NCI-H2081 (cell line): ENCODE measurements around the gene WDR7.

Source experiments
- DNase-seq, 2 experiments: peaks; one replicate each; lab custom pipeline; 2025; lab: John Stamatoyannopoulos, UW

The WDR7 gene

GRCh38 chr18:56804395-56804794 is 153.2 kb downstream of the WDR7 start:
- DNase-seq = no peak

GRCh38 chr18:56807901-56808300 is 156.7 kb downstream of the WDR7 start:
- no peak for DNase-seq

DNA sequence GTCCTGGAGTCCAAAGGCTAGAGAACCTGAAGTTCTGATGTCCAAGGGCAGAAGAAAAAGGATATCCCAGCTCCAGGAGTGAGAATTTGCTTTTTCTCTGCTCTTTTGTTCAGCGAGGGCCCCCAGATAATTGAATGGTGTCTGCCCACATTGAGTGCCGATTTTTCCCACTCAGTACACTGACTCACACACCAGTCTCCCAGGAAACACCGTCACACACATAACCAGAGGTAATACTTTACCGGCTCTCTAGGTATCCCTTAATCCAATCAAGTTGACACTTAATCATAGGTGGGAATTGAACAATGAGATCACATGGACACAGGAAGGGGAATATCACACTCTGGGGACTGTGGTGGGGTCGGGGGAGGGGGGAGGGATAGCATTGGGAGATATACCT is 161.5 kb downstream of the WDR7 start:
- no peak for DNase-seq

GRCh38 chr18:56815926-56816325 is 164.8 kb downstream of the WDR7 start:
- no peak for DNase-seq

DNA sequence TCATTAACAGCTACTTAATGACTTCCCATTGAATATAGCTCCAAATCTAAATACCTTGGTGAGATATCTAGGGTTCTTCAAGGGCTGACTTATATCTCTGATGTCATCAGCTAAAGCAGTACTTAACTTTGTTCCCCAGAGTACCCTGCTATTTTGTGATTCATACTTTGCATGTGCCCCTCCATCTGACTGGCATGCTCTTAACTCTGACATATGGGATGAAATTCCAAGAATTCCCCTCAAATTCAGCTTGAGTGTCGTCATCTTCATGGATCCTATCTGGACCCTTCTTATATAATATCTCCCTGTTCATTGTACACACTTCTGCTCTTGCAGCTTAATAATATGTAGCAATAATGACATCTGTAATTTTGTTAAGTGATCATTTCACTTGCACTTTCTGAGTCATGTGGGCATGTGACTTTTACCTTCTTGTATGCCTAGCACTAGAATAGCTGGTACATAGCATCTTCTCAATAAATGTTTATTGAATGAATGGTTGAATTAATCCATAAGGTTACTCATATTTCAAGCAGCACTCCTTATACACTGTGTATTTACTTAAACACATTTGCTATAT is 172.9 kb downstream of the WDR7 start:
- DNase-seq = no peak

- DNase-seq = no peak
Observed at GRCh38 chr18:56825321-56825720, 174.2 kb downstream of the WDR7 start.

DNA sequence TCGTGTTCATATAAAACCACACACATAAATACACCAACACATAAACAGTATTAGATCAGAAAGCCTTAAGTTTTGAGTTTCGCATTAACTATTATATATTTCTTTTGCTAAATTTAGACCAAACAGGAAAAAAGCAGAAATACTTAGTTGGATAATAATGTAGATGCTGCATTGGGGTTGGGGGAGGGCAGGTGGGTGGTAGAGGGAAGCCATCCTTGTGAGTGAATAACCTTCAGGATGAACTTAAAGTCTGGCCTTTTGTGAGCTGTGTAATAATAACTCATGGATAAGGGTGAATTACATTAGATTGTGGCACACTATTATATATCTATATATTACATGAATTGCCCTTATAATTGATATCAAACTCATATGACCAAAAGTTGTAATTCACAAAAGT is 174.7 kb downstream of the WDR7 start:
- no peak for DNase-seq

DNA sequence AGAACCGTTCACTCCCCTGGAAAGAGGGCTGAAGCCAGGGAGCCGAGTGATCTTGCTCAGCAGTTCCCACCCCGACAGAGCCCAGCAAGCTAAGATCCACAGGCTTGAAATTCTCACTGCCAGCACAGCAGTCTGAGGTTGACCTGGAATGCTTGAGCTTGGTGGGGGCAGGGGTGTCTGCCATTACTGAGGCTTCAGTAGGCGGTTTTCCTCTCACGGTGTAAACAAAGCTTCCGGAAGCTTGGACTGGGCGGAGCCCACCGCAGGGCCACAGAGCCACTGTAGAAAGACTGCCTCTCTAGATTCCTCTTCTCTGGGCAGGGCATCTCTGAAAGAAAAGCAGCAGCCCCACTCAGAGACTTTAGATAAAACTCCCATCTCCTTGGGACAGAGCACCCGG is 180.8 kb downstream of the WDR7 start:
- no peak for DNase-seq

DNA sequence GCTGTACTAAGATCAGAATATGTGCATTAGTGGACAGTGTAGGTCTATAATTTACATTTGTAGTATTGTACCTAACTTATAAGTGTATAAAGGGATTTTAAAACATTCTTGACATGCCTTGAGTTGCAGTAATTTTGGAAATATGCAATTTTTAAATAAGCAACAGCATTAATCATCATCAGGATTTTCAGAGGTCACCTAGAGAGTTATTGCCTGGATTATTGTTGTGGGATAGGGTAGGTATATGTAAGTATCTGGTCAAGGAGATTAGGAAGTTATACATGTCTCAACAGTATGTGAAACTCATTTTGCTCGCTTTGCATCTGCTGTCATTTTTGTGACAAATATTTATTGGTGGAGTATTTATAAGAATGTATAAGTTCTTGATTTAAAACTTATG is 184.2 kb downstream of the WDR7 start:
- no peak for DNase-seq

GRCh38 chr18:56836173-56836572 is 185.0 kb downstream of the WDR7 start:
- no peak for DNase-seq

DNA sequence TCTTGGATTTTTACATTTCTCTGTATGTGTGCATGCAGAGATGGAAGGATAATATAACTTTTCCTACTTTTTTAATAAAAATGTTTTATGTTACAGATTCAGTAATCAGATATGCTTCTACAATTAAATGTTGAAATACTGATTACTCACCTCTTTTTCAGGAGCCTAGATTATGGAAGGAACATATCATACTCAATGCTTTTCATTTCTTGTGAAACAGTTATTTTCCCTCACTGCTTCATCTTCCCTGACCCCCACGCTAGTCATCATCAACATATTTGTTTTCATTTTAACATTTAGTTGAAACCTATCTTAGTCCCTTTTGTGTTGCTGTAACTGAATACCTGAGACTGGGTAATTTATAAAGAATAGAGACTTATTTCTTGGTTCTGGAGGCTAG is 190.7 kb downstream of the WDR7 start:
- DNase-seq = no peak

DNA sequence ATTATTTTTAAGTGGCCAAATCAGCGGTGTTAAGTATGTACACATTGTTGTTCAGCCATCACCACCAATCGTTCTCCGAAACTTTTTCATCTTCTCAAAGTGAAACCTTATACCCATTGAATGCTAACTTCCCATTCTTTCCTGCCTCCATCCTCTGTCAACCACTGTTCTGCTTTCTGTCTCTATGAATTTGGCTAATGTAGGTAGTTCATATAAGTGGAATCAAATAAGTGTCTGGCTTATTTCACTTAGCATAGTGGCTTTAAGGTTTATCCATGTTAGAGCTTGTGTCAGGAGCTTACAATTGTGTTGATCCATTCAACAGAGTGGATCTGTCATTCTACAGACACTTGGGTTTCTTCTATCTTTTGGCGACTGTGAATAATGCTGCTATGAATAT is 192.1 kb downstream of the WDR7 start:
- no peak for DNase-seq

DNA sequence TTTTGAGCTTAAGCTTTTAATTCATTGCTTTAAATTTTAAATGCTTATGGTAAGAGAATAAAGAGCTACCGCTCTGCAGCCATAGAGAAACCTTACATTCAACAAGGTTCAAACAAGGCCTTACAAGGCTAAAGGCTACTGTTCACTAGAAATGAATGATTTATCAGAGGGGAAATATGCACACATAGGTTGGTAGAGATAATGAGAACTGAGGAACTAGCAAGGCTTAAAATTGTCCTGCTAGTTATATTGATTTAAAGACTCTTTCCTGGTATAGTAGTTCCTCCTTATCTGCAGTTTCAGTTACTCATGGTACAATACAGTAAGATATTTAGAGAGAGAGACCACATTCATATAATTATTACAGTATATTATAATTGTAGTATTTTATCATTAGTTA is 193.4 kb downstream of the WDR7 start:
- DNase-seq = no peak

DNA sequence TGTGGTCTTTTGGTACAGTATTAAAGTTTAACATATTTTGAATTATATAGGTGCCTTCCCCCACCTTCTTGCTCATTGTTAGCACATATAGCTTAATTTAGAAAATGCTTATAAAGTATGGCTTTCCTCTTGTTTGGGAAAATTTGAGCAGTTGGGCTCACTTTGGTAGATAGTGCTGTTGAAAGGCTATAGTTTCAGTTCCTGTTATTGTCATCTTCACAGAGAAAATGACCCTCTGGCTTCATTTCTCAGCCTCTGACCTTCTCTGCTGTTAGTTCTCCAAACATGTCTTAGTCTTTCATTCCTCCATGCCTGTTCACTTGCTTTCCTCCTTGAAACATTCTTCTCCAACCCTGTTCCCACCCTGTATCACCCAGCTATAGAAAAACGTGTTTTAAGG is 200.6 kb downstream of the WDR7 start:
- DNase-seq = no peak

DNA sequence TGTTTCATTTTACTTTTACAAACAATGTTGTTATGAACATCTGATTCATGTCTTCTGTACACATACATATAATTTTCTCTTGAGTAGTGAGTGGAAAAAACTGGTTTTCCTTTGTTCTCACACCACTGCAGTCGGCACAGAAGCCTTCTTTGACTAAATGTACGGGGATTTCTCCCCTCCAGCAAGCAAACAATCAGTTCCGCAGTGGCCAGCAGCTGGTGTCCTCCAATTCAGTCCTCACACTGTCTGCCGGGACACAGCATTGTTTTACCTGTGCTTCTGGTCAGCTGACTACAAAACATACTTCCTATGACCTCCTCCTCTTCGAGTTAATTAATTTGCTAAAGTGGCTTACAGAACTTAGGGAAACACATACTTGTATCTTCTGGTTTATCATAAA is 202.8 kb downstream of the WDR7 start:
- peak in 1 of 2 experiments; percentile 15 for DNase-seq

DNA sequence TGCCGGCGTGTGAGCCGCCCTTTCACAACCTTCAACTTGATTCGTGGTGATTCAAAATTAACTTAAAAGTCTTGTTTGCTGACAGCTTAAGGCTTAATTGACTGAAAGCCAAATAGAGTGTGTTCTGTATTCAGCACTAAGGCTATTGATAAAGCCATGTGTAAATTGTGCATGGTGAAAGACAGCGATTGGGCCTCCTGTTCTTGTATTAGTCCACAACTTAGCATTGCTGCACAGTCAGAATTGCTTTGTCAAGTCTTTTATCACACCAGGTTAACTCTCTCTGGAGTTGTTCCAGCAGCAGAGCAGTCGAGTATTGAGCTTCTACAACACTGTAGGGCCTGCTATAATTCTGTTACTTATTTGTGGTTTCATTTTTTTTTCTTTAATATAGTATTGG is 210.1 kb downstream of the WDR7 start:
- peak; percentile 15 to 66 for DNase-seq

GRCh38 chr18:56869189-56869777 is 218.1 kb downstream of the WDR7 start:
- DNase-seq = peak; percentile 59 to 69

GRCh38 chr18:56870982-56871381 is 219.8 kb downstream of the WDR7 start:
- no peak for DNase-seq

- no peak for DNase-seq
Observed at GRCh38 chr18:56872140-56872539, 221.0 kb downstream of the WDR7 start.

DNA sequence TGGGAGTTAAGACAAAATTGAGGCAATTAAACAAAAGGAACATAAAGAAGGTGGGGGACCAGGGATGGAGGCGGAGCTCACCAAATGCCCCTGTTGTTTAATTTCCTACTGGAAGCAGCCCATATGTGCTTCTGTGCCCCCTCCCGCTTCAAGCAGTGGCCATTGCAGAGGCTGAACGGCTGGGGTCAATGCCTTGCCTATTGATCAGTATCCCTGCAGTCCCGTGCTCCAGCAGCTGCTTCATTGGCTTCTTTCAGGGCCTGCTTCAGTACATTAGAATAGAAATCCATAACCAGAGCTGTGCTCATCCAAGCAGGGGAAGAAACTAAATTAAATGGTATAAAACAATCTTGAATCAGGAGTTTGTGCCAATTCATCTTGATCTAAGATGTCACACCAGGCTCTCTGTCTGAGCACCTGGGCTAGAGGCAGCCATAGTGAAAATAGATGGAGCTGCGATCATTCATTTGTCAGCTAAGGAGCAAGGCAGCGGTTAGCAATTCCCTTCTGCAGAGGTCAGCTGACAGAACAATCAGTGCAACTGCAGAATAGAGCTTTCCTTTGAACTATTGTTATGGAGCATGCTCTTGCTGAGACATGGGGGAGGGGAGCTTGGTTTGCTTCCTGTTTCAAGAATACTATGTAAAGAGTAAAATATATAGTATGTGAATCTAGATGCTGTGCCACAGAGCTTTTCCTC is 222.4 kb downstream of the WDR7 start:
- peak in 1 of 2 experiments; percentile 35 for DNase-seq

- no peak for DNase-seq
Observed at GRCh38 chr18:56878711-56879110, 227.6 kb downstream of the WDR7 start.

- DNase-seq = no peak
Observed at GRCh38 chr18:56884511-56884910, 233.4 kb downstream of the WDR7 start.

DNA sequence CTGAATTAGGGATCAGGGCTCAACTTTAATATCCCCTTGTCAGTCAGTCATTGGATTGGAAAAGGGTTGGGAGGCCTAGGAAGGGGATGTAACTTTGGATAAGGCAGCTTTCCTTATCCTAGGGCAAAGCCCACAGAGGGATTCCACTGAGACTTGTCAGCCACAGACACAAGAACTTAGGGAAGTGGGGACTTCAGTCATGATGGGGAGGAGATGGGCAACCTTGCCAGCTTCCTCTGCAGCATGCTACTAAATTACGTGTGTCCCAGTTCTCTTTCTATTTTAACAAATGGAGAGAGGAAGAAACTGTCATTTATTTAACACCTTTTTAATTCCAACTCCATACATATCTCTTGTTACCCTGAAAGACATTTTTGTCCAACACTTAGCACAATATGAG is 237.8 kb downstream of the WDR7 start:
- DNase-seq = no peak

DNA sequence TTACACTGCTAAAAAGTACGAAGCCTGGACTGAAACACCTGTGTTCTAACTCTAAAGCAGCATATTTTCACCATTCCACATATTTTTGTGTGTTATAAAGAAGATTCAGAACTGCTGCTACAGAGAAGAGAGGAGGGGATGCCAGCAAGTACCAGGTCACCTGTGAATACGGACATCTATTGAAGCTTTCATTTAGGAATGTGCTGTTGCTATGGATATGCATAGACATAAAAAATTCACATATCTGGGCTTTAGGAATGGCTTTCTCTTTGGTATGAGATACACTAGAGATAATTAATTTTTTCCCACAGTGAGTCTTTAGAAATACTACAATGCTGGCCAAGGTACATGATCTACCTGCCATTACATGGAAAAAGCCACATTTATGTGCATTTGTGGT is 238.5 kb downstream of the WDR7 start:
- DNase-seq = no peak
